Ishikawa (cell line): ENCODE measurements around the gene SLC22A15.

ENCODE experiments used
- CEBPB ChIP-seq: IDR thresholded peaks from 2 replicates; pipeline ENCODE4 v1.6.1; 2012
- CREB1 ChIP-seq: IDR thresholded peaks from 2 replicates; pipeline ENCODE4 v1.6.1; 2012; ENCODE audit warnings: low read depth
- EGR1 ChIP-seq: IDR thresholded peaks from 2 replicates; pipeline ENCODE4 v1.6.1; 2012
- EP300 ChIP-seq: IDR thresholded peaks from 2 replicates; pipeline ENCODE4 v1.6.1; 2012; ENCODE audit warnings: borderline replicate concordance
- TAF1 ChIP-seq: IDR thresholded peaks from 2 replicates; pipeline ENCODE4 v1.6.1; 2012; ENCODE audit warnings: low read depth, mild to moderate bottlenecking
- TCF12 ChIP-seq: IDR thresholded peaks from 2 replicates; pipeline ENCODE4 v1.6.1; 2012; ENCODE audit warnings: low read depth
- ZBTB7A ChIP-seq: IDR thresholded peaks from 2 replicates; pipeline ENCODE4 v1.6.1; 2012; ENCODE audit warnings: low read depth

- TF ChIP-seq EP300, result no peak
- no peak for TF ChIP-seq TCF12
- no peak for TF ChIP-seq EGR1
- TF ChIP-seq CEBPB, result no peak
- TF ChIP-seq ZBTB7A, result no peak
- TF ChIP-seq TAF1, result no peak
- no peak for TF ChIP-seq CREB1
Observed at GRCh38 chr1:116075575-116075974, 99.3 kb downstream of the SLC22A15 start.
